ENCODE results near the gene CD2BP2. TPM values are rescaled to one million over a fixed set of nuclear protein-coding genes. Genes with fewer than 3 reads are reported as not detected.

CD2BP2 gene
- total RNA-seq, 4 donors from 2014 or later: 43.1 to 68.1 (median 54.3) TPM

GRCh38 chr16:30352488-30353401 is 2.4 kb downstream of the CD2BP2 start:
- TF ChIP-seq CTCF (IDR thresholded peaks at IDR 0.05) (peak in 1 of 4 experiments; percentile 12), EP300 (IDR thresholded peaks at IDR 0.05) (no peak)
- H3K4me1 ChIP-seq: peaks cover 3 to 54% (median 40%) of the 10 kb centered on the region in 3 donors
- WGBS, 2 donors (ENCODE audit: low coverage in 1 of 2): 82 to 92% methylated on average over 7 of the region's 14 CpGs
- H3K4me3 ChIP-seq: no peak overlapping the region
- H3K36me3 ChIP-seq: peaks cover 0 to 62% of the 10 kb centered on the region in 2 donors
- H3K9me3 ChIP-seq: no peaks in the 10 kb centered on the region
- H3K27ac ChIP-seq: peak overlapping the region in 3 of 4 donors; percentile 87 to 100 (median 94)
- ATAC-seq: no peak
- H3K27me3 ChIP-seq: no peaks in the 10 kb centered on the region

- Histone ChIP-seq H3K4me3 (no peak overlapping the region), H3K36me3 (peaks cover 0 to 52% of the 10 kb centered on the region in 2 donors), H3K9me3 (no peaks in the 10 kb centered on the region), H3K4me1 (peaks cover 3 to 51% (median 39%) of the 10 kb centered on the region in 3 donors), H3K27me3 (no peaks in the 10 kb centered on the region), H3K27ac (peak overlapping the region in 3 of 4 donors; percentile 87 to 100 (median 94))
- WGBS, 2 donors (ENCODE audit: low coverage in 1 of 2): 42 to 83% methylated on average over 1 to 4 of the region's 11 CpGs
- no peak for TF ChIP-seq EP300 (IDR thresholded peaks at IDR 0.05)
- TF ChIP-seq POLR2AphosphoS5 (IDR thresholded peaks at IDR 0.05): peak; percentile 95
- no peak for TF ChIP-seq POLR2A (IDR thresholded peaks at IDR 0.05)
- no peak for TF ChIP-seq CTCF (IDR thresholded peaks at IDR 0.05)
- ATAC-seq: peak; percentile 56
Measured at GRCh38 chr16:30351586-30352419, 3.3 kb downstream of the CD2BP2 start.

GRCh38 chr16:30351001-30351441 is 4.1 kb downstream of the CD2BP2 start:
- 72 to 85% methylated on average over 4 to 6 of the region's 15 CpGs for WGBS, 2 donors (ENCODE audit: low coverage in 1 of 2)
- peak overlapping the region in 1 of 4 donors; percentile 94 for H3K27ac ChIP-seq

More at GRCh38 chr16:30351001-30351441, 4.1 kb downstream of the CD2BP2 start:
- Histone ChIP-seq H3K4me3 (no peak overlapping the region), H3K4me1 (peaks cover 3 to 43% (median 31%) of the 10 kb centered on the region in 3 donors), H3K36me3 (peaks cover 0 to 48% of the 10 kb centered on the region in 2 donors), H3K27me3 (no peaks in the 10 kb centered on the region), H3K9me3 (no peaks in the 10 kb centered on the region)
- TF ChIP-seq CTCF (IDR thresholded peaks at IDR 0.05): no peak
- TF ChIP-seq EP300 (IDR thresholded peaks at IDR 0.05): no peak
- TF ChIP-seq POLR2AphosphoS5 (IDR thresholded peaks at IDR 0.05): no peak
- no peak for ATAC-seq
